Sciatic nerve (tissue), 2 donors: ENCODE results near the gene ASTL. TPM values are rescaled to one million over a fixed set of nuclear protein-coding genes. Genes with fewer than 3 reads are reported as not detected.

Experiments used
- ATAC-seq: fragments of 200-7000 bp; cut with Tn5 transposase; one replicate; pipeline ENCODE4 v1.9.1; 2020; ENCODE audit warnings: mild to moderate bottlenecking, moderate library complexity
- DNase-seq: peaks from one replicate; pipeline ENCODE4 v3.0.0-alpha.2; 2020; ENCODE audit warnings: low spot score
- intact Hi-C: fragments of 100-400 bp; cut with DNase I; formaldehyde crosslinking; loops from one replicate; pipeline ENCODE4 v1.14.2; 2022
- total RNA-seq: library from RNA; stranded (reverse); fragmentation: NEBNext Ultra II Directional; extraction: Animal tissue kit (Norgen Biotek cat#: 25700); gene quantifications from one replicate; pipeline ENCODE4 v1.2.1, GENCODE V29; 2021
- donor health status: DM: no; HTN: no; CAD: no.
- donor health status: DM: no; HTN: no; CAD: no.

ASTL gene
- total RNA-seq: 0.31 TPM

DNA sequence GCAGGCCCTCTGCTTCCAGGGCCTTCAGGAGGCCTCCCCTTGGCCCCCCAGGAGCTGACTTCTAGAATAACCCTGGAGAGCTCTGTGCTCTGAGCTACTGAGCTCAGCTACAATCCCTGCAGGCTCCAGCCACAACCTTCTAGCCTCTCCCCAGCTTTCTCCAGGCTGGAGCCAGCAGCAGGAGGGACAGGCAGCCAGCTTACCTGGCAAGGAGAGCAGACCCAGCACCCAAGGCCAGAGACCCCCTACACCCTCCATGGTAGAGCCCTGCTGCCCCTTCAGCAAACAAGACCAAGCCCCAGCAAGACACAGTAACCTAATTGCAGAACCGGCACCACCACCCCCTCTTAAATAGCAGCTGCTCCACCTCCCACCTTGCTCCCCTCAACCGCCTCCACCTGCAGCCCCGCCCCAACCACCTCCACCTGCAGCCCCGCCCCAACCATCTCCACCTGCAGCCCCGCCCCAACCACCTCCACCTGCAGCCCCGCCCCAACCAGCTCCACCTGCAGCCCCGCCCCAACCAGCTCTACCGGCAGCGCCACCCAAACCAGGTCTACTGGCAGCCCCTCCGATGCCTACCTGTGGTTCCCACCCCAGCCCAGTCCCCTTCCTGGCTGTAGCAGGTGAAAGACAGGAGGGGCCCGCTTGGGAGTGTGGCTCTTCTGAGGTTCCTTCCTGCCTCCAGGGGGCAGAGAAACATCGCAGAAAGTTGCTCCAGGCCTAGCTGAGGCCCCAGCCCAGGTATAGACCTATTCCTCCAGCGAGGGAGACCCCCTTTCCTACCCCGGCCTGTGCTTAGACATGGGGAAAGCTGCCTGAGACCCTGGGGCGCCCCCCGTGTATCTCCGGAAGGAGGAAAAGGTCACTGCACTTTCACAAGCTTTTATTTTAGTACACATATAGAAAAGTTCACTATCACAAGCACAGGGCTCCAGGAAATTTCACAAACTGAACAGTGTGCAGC, at the start of gene ASTL:
TSS of gene ASTL (minus strand) at position 324 of the 967 bp plus-strand sequence. CDS start at position 258, 66 bp downstream.
- DNase-seq: no peak
- intact Hi-C loops: loop anchor here (5.0 kb wide), 1 partner anchor 34 kb away; no protein-coding TSS in a partner anchor

DNA sequence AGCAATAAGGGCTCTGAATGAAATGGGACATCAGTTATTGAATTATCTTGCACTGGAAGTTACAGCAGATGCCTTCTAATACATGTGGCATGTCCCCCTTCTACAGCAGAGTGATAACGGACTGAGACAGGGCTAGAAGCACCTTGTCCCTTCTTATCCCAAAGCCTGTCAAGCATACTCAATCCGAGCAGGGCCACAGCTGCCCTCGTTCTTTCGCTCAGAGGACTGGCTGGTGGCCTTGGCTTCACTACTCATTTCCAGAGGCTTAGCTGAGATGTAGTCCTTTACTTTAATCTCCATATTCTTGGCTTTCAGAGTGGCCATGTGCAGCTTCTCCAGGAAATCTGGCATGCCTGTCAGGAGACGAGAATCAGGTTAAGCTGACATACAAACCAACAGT, 48.3 kb upstream of the ASTL start:
- DNase-seq (no peak), ATAC-seq (no peak)
- intact Hi-C loops: no loop called here

More for the DNA sequence above, at the start of gene ASTL:
- ATAC-seq: peak; percentile 35

DNA sequence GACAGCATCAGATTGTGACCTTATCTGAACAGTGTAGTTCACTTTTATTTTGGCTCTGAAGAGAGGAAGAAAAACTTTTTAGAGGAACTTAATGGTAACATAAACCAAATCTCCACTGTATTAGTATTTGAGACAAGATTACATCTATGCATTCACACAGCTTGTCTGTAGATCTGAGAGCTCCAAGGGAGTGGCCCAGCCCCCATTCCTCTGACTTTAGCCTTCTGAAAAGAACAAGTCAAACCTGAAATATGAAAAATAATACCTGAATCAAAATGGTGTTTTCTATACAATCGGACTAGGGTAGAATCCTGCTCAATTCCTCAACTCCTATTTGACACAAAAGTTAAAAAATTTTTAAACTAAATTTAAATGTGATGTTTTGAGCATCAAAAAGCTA, 47.2 kb upstream of the ASTL start:
- DNase-seq (no peak), ATAC-seq (no peak)
- intact Hi-C loops: no loop called here

DNA sequence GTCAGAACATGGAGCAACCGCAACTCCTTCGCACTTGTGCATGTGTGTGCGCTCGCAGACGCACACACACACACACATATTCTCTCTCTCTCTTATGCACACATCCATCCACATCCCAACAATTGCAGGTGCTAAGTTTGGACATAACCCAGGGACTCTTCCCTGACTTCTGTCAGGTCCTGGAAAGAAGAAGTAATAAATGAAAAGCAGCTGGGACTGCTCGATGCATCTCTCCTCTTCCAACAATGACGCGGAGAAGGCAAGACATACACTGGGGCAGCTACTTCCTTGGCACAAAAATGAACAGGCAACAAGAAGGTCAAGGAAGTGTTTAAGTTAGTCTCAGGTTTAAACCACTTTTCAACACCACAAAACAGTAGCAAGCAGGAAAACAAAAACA, 46.7 kb upstream of the ASTL start:
- ATAC-seq: no peak
- intact Hi-C loops: no loop called here
- no peak for DNase-seq

DNA sequence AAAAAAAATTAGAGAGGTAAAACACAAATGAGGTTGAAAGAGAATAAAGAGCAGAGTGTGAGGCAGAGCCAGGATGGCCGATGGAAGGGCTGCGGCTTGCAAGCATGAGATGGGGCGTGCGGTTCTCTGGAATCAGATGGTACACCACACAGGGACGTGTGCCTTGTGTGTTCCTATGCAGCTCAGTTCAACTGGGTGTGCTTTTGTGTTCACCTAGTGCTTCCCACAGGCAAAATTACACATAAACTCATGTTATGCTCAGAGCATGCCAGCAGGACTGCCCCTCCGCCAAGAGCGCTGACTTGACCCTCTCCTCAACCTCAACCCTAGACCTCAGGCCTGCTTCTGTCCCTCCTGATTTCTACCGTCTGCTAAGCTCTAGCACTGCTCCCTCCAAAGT, 45.9 kb upstream of the ASTL start:
- DNase-seq (no peak), ATAC-seq (no peak)

DNA sequence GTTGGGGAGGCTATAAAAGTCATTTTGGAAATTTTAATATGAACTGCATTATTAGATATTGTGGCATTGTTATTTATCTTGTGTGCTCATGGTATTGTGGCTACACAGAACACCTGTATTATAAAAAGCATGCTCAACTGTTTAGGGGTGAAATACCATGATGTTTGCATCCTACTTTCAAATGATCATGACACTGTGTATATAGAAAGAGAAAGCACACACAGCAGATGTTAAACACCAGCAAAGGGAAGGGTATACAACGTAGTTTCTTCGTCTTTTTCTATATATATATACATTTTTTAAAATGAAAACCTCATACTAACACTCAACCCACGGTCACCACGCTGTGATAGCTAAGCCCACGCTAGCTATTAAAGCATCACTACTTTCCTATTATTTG, 43.2 kb upstream of the ASTL start:
- intact Hi-C loops: no loop called here
- DNase-seq (no peak), ATAC-seq (no peak)

More for the DNA sequence above, 45.9 kb upstream of the ASTL start:
- intact Hi-C loops: no loop called here

DNA sequence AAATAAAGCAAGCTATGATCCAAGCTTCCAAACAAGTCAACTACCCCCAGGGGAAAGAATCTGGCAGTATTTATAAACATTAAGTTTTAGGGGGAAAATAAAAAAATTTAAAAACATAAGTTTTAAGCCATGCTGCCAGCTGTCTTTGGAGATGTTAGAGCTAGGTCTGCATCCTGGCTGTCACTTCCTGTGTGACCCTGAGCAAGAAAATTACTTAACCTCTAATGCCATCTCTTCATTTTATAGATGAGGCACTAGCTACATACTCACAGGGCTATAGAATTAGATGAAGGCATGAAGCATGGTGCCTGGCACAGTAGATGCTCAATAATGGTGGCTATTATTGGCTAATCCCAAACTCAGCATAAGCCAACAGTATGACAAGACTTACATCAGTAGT, 42.2 kb upstream of the ASTL start:
- ATAC-seq (no peak), DNase-seq (no peak)
- intact Hi-C loops: no loop called here

DNA sequence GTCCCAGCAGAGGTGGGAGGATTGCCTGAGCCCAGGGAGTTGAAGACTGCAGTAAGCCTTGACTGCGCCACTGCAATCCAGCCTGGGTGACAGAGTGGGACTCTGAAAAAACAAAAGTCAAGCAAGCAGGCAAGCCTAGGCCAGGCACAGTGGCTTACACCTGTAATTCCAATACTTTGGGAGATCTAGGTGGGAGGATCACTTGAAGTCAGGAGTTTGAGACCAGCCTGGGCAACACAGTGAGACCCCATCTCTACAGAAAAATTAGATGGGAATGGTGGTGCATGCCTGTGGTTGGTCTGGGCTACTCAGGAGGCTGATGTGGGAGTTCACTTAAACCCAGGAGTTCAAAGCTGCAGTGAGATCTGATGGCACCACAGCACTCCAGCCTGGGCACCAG, 41.7 kb upstream of the ASTL start:
- DNase-seq (no peak), ATAC-seq (no peak)
- intact Hi-C loops: no loop called here

DNA sequence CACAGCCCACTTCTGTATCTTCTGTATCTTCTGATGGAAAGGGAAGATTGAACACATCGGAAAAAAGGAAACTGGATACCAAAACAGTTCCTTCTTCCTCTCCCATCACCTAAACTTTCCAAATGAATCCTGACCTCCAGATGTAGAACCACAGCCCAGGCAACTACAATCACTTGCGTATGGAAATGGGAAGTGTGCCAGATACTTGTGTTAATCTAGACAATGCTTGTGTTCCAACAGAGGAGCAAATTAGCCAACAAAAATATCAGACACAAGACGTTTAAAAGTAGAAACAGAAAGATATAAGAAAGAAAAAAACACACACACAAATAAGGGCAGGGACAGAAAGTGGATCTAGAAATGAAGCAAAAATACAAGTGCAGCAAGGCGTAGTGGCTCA, 38.4 kb upstream of the ASTL start:
- DNase-seq (no peak), ATAC-seq (no peak)
- intact Hi-C loops: no loop called here

DNA sequence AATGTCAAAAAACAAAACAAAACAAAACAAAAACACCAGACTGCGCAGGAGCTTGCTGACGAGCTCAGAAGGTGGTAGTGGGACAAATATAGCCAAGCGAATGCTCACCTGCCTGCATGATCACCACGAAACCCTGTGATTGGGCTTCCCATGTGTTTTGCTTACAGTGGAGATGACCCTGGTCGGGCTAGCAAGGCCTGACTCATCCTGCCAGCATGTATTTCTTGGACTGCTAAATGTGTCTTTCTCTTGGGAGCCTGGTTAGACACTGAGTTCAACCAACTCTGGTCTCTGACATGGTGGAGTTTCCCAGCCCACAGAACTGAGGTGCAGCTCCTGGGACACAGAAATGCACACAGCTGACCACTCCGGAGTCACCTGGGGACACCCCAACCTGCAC, 37.6 kb upstream of the ASTL start:
- intact Hi-C loops: no loop called here
- ATAC-seq: no peak
- no peak for DNase-seq

DNA sequence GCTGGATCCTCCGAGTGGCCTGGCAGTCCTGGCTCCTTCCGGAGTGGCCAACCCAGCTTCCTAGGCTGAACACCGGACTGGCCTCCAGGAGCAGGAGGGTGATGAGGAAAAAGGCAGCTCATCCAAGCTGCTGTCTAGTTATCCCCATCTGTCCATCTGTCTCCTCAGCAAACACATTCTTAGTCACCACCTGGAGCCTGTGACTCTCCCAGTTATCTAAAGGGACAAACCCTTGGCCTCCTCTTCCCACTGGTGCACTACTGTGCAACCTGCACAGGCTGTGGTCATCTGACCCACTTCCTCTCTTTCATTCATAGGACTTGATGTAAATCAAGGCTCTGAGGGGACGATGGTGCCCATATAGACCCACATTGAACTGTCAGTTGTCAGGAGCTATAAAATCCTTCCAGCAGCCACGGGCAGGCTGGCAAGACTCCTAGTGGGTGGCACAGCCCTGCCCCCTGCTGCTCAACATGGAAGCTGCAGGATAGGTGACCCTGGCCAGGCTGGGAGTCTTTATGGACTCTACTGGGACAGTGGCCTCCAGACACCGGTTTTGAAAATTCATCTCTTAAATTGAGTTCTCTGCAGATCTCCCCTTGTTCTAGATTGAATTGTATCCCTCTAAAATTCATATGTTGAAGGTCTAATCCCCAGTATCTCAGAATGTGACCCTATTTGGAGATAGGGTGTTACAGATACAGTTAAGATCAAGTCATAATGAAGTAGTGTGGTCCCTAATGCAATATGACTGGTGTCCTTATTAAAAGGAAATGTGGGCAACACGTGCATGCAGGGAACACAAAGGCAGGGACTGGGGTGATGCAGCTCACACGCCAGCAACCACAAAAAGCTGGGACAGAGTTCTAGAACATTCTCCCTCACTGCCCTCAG, 36.2 kb upstream of the ASTL start:
- ATAC-seq (peak; percentile 81), DNase-seq (peak; percentile 80)
- intact Hi-C loops: loop anchor here (5.0 kb wide), 1 partner anchor 37 kb away; the partner anchor contains the start of gene ASTL

DNA sequence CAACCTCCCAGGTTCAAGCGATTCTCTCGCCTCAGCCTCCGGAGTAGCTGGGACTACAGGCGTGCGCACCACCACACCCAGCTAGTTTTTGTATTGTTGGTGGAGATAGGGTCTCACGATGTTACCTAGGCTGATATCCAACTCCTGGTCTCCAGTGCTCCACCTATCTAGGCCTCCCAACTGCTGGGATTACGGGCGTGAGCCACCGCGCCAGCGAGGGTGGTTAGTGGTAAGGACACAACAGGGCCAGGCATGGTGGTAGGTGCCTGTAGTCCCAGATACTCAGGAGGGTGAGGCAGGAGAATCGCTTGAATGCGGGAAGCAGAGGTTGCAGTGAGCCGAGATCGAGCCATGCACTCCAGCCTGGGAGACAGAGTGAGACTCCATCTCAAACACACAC, 33.5 kb upstream of the ASTL start:
- DNase-seq (no peak), ATAC-seq (no peak)
- intact Hi-C loops: loop anchor here (5.0 kb wide), 1 partner anchor 35 kb away; the partner anchor contains the start of gene ASTL

DNA sequence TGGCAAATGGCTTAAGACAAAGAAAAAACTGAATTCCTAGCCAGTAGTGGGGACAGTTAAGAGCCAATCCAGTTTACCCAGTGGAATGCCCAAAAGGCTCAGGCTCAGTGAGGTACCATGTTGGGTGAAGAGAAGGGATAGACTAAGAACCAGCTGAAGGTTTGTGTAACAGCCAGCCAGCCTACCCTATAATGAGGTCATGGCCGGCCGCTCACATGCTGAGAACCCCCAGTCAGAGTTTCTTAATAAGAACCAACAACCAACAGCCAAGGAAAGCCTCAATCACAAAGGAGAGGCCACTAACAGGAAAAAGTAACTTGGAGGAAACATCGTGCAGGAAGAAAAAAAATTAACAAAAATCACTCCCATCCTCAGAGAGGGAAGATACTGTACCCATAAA, 32.3 kb upstream of the ASTL start:
- intact Hi-C loops: loop anchor here (5.0 kb wide), 1 partner anchor 33 kb away; the partner anchor contains the start of gene ASTL
- DNase-seq: no peak
- no peak for ATAC-seq

DNA sequence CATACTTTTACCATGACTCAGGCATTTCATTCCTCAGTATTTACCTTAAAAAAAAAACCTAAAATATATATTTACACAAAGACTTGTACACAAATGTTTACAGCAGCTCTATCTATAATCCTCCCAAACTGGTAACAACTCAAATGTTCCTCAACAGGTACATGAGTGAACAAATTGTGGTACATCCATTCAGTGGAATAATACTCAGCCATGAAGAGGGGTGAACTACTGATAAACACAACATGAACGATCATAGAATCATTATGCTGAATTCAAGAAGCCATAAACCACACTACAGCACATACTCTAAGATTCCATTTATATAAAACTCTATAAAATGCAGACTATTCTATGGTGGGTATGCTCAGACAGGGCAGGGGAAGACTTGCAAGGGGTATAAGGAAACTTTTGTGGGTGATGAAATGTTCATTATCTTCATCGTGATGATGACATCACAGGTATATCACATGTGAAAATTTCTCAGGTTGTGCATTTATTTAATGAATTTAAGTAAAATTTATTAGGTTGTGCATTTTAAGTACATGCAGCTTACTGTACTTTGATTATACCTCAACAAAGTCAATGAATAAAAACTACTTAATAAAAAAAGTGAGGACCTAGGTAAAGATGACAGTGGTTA, 31.7 kb upstream of the ASTL start:
- intact Hi-C loops: loop anchor here (5.0 kb wide), 1 partner anchor 33 kb away; the partner anchor contains the start of gene ASTL
- DNase-seq: no peak
- ATAC-seq: no peak

DNA sequence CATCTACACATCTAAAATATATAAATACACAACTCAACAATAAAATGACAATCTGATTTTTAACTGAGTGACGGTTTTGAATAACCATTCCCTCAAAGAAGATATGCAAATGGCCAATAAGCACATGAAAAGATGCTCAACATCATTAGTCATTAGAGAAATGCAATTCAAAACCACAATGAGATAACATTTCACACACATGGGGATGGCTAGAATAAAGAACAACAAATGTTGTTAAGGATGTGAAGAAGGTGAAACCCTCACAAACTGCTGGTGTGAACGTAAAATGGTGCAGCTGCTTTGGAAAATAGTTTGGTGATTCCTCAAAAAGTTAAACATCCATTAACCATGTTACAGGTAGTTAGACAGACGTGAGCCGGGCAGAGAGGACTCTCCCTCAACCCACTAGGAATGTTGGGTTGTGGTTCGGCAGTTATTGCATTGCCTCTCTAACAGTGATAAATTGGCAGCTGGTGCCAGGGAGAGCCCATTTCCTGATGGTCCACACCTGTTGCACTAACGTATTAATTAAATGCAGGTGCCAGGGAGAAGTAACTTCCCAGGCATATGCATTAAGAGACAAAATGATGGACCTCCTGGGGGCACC, 29.2 kb upstream of the ASTL start:
- no peak for ATAC-seq
- intact Hi-C loops: no loop called here

DNA sequence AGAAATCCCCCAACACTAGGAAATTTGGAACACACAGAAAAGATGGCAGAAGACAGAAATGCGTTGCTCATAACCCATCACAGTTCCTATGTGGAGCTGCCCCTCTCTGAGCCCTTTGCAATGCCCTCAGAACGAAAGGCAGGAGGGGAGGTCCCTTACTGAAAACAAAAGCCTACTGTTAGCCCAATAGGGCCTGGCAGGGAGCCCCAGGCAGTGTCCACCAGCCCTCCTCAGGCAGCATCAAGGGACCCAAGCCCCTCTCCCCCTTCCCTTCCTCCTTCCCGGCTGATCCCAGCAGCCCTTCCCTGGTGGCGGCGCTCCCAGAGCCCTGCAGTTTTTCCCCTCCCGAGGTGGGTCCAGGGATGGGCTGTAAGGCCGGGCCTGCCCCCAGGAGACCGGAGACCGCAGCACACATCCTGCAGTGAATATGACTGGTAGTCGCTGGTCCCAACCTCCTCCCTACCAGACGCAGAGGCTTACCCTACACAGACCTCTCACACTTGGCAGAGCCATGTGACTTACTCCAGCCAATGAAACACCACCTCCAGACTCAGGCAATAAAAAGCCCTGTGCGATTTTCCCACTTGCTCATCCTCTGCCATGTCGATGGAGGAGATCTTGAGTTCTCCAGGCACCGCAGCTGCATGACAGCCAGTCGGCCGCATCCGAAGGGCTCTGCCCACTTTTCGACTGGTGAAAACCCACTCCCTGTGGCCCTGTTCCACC, 26.3 kb upstream of the ASTL start:
- DNase-seq (no peak), ATAC-seq (peak; percentile 78)
- intact Hi-C loops: no loop called here

More for the DNA sequence above, 29.2 kb upstream of the ASTL start:
- DNase-seq: no peak

DNA sequence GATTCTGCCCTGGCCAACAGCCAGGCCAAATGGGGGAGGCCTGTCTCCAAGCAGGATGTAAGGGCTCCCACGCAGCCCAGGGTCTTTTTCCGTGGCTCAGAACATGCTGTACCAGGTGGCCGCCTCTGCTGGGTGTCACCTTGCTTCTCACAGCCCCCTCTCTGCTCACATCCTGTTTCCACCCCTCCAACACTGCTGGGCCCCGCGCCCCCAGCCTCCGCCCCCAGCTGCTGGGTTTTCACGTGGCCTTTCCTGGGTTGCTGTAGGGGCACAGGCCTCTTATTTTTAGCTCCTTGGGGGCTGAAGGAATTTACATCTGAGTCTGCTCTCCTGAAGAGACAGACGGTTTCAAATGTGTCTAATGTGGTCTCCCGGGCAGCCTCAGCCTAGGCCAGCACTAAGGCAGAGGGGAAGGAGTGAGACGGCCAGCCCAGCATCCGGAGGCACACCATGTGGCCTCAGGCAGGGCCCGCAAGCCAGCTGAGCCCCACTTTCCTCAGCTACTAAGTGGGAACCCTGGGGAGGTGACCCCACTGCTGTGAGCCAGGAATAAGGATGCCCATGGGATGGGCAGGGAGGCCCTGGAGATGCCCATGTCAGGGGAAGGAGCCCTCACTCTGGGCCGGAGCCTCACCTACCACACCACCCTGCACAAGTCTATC, 25.6 kb upstream of the ASTL start:
- ATAC-seq (peak; percentile 48), DNase-seq (no peak)
- intact Hi-C loops: no loop called here

DNA sequence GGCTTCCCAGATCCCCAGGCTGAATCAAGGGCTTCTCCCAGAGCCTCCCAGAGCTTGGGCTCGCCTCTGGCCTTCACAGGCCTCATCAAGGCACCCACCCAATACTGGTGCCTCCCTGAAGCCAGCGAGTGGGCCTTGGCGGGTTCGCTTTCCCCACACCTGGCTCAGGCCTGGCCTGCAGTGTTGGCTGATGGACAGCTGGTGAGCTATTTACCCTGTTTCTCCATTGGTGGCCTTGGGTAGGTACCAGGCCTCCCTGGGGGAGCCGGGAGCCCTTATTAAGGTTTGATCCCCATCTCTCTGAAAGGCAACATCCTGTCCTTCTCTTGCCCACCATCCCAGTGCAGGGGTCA, 25.1 kb upstream of the ASTL start:
- ATAC-seq: no peak
- intact Hi-C loops: no loop called here
- no peak for DNase-seq
